ENCODE data around the gene TRDMT1. TPM values are rescaled to one million over a fixed set of nuclear protein-coding genes. Genes with fewer than 3 reads are reported as not detected.
A peak's percentile ranks its signal among the peaks of the same experiment; 100 is the strongest.

The TRDMT1 gene
- total RNA-seq, 1 experiment from 2014 or later = 10.3 TPM

DNA sequence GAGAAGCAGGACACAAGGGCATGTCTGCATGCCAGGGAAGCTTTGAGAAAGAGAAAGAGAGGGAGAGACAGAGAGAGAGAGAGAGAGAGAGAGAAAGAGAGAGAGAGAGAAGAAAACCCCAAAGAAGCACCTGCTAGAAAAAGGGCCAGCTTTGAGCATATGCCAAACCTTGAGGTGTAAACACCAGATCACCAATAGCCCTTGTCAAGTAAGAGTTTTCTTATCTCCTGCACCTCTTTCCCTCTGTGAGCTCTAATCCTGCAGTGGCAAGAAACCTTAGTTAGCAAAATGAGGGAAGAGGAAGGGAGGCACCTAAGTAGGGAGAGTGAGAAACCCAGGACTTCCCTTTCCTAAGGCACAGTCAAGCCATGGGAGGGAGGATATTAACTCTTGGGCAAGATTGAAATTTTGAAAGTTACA lies 11.3 kb upstream of the TRDMT1 start:
- TF ChIP-seq, protein P1, sequence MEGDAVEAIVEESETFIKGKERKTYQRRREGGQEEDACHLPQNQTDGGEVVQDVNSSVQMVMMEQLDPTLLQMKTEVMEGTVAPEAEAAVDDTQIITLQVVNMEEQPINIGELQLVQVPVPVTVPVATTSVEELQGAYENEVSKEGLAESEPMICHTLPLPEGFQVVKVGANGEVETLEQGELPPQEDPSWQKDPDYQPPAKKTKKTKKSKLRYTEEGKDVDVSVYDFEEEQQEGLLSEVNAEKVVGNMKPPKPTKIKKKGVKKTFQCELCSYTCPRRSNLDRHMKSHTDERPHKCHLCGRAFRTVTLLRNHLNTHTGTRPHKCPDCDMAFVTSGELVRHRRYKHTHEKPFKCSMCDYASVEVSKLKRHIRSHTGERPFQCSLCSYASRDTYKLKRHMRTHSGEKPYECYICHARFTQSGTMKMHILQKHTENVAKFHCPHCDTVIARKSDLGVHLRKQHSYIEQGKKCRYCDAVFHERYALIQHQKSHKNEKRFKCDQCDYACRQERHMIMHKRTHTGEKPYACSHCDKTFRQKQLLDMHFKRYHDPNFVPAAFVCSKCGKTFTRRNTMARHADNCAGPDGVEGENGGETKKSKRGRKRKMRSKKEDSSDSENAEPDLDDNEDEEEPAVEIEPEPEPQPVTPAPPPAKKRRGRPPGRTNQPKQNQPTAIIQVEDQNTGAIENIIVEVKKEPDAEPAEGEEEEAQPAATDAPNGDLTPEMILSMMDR (IDR thresholded peaks at IDR 0.05; ENCODE audit: unreplicated experiment) = no peak

DNA sequence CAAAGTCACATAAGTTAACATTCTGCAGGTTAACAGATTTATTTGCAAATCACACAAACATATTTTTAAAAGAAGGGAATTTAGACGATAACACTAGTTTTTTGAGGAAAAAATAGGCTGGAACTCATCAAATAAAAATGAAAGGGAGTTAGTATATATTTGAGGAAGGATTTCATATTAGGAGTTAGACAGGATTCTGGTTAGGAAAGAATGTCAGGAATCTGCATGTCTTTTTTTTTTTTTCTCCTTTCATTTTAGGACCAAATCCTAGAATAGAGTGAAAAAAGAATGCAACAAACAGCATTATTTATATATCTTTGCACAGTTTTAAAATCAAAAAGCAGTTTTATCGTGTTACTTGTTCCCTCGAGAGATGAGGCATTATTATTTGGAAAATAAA lies 8.9 kb upstream of the TRDMT1 start:
- no peak overlapping the region for H3K4me3 Mint-ChIP-seq (ENCODE audit: low read depth, unreplicated experiment)

More for the DNA sequence above, 11.3 kb upstream of the TRDMT1 start:
- intact Hi-C loops (cut with micrococcal nuclease; ENCODE audit: unreplicated experiment) = loop anchor here (10.0 kb wide), 1 partner anchor 248 kb away; no protein-coding TSS in a partner anchor
- DNase-seq = no peak
- no peak overlapping the region for H3K4me3 Mint-ChIP-seq (ENCODE audit: low read depth, unreplicated experiment)
- peak overlapping the region; percentile 34 for H3K27ac Mint-ChIP-seq (ENCODE audit: unreplicated experiment)
- CTCF ChIA-PET = interaction anchor here (1.4 kb wide), 1 partner anchor 17 kb away, joined by 9 read pairs; no protein-coding TSS in a partner anchor
- H3K27me3 Mint-ChIP-seq (ENCODE audit: unreplicated experiment) = no peaks in the 10 kb centered on the region
- peaks cover 54% of the 10 kb centered on the region for H3K4me1 Mint-ChIP-seq (ENCODE audit: low read depth, unreplicated experiment)
- BruUV-seq (replicated peaks) = no TSS peak
- H3K36me3 Mint-ChIP-seq (ENCODE audit: insufficient read depth, unreplicated experiment) = peaks cover 13% of the 10 kb centered on the region
- H3K9me3 Mint-ChIP-seq (ENCODE audit: low read depth, unreplicated experiment) = no peaks in the 10 kb centered on the region

DNA sequence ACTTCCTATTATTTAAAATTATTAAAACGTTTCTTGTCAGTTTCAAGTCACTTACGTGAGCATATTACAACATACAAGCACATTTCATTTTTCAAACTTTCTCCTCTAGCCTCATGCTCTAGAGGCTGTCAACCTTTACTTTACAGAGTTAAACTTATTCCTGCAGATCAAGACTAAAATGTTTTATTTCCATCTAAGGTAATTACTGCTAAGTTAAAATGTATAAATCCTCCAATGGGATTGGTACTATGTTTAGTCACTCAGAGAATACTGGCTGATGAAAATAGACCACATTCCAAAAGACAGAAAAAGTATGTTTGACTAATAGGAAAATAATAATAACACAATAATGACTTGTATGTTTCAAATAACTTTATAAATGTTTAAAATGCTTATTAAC lies 8.4 kb upstream of the TRDMT1 start:
- BruUV-seq (replicated peaks) = no TSS peak

More for the DNA sequence above, 8.9 kb upstream of the TRDMT1 start:
- Mint-ChIP-seq H3K27me3 (ENCODE audit: unreplicated experiment) (no peaks in the 10 kb centered on the region), H3K9me3 (ENCODE audit: low read depth, unreplicated experiment) (no peaks in the 10 kb centered on the region), H3K27ac (ENCODE audit: unreplicated experiment) (no peak overlapping the region), H3K36me3 (ENCODE audit: insufficient read depth, unreplicated experiment) (peaks cover 4% of the 10 kb centered on the region), H3K4me1 (ENCODE audit: low read depth, unreplicated experiment) (peaks cover 52% of the 10 kb centered on the region)
- DNase-seq = no peak
- TF ChIP-seq, protein P1 (IDR thresholded peaks at IDR 0.05; ENCODE audit: unreplicated experiment) = no peak
- CTCF ChIA-PET = no interaction called here
- intact Hi-C loops (cut with micrococcal nuclease; ENCODE audit: unreplicated experiment) = loop anchor here (10.0 kb wide), 1 partner anchor 246 kb away; no protein-coding TSS in a partner anchor
- no TSS peak for BruUV-seq (replicated peaks)

GRCh38 chr10:17209302-17209701 lies 7.8 kb upstream of the TRDMT1 start:
- TF ChIP-seq, protein P1 (IDR thresholded peaks at IDR 0.05; ENCODE audit: unreplicated experiment) = no peak
- CTCF ChIA-PET = no interaction called here
- Mint-ChIP-seq H3K27ac (ENCODE audit: unreplicated experiment) (no peak overlapping the region), H3K9me3 (ENCODE audit: low read depth, unreplicated experiment) (no peaks in the 10 kb centered on the region), H3K4me1 (ENCODE audit: low read depth, unreplicated experiment) (peaks cover 50% of the 10 kb centered on the region), H3K36me3 (ENCODE audit: insufficient read depth, unreplicated experiment) (peaks cover 4% of the 10 kb centered on the region), H3K4me3 (ENCODE audit: low read depth, unreplicated experiment) (no peak overlapping the region), H3K27me3 (ENCODE audit: unreplicated experiment) (no peaks in the 10 kb centered on the region)
- BruUV-seq (replicated peaks) = no TSS peak
- intact Hi-C loops (cut with micrococcal nuclease; ENCODE audit: unreplicated experiment) = no loop called here
- no peak for DNase-seq

More for the DNA sequence above, 8.4 kb upstream of the TRDMT1 start:
- CTCF ChIA-PET = no interaction called here
- Mint-ChIP-seq H3K36me3 (ENCODE audit: insufficient read depth, unreplicated experiment) (peaks cover 4% of the 10 kb centered on the region), H3K9me3 (ENCODE audit: low read depth, unreplicated experiment) (no peaks in the 10 kb centered on the region), H3K4me3 (ENCODE audit: low read depth, unreplicated experiment) (no peak overlapping the region), H3K4me1 (ENCODE audit: low read depth, unreplicated experiment) (peaks cover 48% of the 10 kb centered on the region), H3K27ac (ENCODE audit: unreplicated experiment) (no peak overlapping the region), H3K27me3 (ENCODE audit: unreplicated experiment) (no peaks in the 10 kb centered on the region)
- intact Hi-C loops (cut with micrococcal nuclease; ENCODE audit: unreplicated experiment) = loop anchor here (10.0 kb wide), 1 partner anchor 245 kb away; no protein-coding TSS in a partner anchor
- TF ChIP-seq, protein P1 (IDR thresholded peaks at IDR 0.05; ENCODE audit: unreplicated experiment) = no peak
- no peak for DNase-seq
